OCI-LY1 (cell line): ENCODE measurements around the gene CREB5.

ENCODE experiments used
- EZH2 ChIP-seq: fragments of 200-600 bp; sonication (generic), shearing (Covaris generic); IDR thresholded peaks from 2 replicates; pipeline ENCODE4 v1.8.0; 2017; ENCODE audit warnings: borderline replicate concordance, mixed run types, mild to moderate bottlenecking, antibody characterized with exemption, low read length, moderate library complexity, mixed read lengths
- TF ChIP-seq, protein P1 (sequence below): fragments of 200-600 bp; sonication (generic), shearing (Covaris generic); IDR thresholded peaks from 2 replicates; pipeline ENCODE4 v1.5.1; 2017; ENCODE audit warnings: mild to moderate bottlenecking, antibody characterized with exemption, low read length, moderate library complexity, mixed read lengths

DNA sequence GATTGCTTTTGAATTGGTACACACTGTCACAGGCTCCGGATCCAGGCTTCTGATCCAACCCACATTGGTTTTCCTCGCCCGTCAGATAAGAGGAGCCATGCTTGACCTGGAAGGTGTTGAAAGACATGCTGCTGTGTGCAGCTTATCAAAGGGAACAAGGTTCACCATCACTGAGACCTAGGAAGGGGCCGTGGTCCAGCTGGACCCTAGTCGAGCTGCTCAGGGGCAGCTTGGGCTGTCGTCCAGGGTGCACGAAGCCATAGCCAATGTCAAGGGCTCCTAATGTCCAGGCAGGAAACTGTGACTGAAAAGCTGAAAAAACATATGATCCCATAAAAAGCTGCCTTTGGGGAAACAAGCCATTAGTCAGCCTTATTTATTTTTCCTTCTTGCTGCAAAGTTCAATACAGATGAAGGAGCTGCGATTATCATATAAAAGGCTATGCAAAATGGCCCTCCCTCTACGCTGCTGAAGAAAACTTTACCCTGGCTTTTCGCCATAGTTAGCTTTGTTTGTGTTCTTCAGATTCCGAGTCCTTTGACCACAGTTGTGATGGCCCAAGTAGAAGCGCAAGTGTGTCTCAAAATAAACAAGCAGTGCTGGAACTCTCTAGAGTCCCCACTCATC lies 118.0 kb downstream of the CREB5 start:
- TF ChIP-seq, protein P1, sequence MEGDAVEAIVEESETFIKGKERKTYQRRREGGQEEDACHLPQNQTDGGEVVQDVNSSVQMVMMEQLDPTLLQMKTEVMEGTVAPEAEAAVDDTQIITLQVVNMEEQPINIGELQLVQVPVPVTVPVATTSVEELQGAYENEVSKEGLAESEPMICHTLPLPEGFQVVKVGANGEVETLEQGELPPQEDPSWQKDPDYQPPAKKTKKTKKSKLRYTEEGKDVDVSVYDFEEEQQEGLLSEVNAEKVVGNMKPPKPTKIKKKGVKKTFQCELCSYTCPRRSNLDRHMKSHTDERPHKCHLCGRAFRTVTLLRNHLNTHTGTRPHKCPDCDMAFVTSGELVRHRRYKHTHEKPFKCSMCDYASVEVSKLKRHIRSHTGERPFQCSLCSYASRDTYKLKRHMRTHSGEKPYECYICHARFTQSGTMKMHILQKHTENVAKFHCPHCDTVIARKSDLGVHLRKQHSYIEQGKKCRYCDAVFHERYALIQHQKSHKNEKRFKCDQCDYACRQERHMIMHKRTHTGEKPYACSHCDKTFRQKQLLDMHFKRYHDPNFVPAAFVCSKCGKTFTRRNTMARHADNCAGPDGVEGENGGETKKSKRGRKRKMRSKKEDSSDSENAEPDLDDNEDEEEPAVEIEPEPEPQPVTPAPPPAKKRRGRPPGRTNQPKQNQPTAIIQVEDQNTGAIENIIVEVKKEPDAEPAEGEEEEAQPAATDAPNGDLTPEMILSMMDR, result no peak
- no peak for TF ChIP-seq EZH2
